PC-3 (cell line): ENCODE results near the gene PLXNA4. TPM values are rescaled to one million over a fixed set of nuclear protein-coding genes. Genes with fewer than 3 reads are reported as not detected.
A peak's percentile ranks its signal among the peaks of the same experiment; 100 is the strongest.

Experiments
- ATAC-seq: fragments of 200-7000 bp; cut with Tn5 transposase; 2 replicates; pipeline ENCODE4 v1.9.1; 2020; ENCODE audit warnings: mild to moderate bottlenecking, moderate library complexity
- BruUV-seq: library from RNA; stranded (reverse); fragments of 400-500 nt; replicated peaks from 2 replicates; lab custom pipeline; 2021; lab: Mats Ljungman, UMichigan
- CTCF ChIA-PET: fragments of 300-600 bp; sonication (Branson Sonifier 250); formaldehyde crosslinking; loops from one replicate; lab custom pipeline; 2022; ENCODE audit warnings: antibody characterized with exemption; lab: Charles Lee
- POLR2A ChIA-PET: fragments of 300-600 bp; sonication (Branson Sonifier 250); formaldehyde crosslinking; loops from one replicate; lab custom pipeline; 2022; ENCODE audit warnings: antibody characterized with exemption; ENCODE audit not compliant: unreplicated experiment; lab: Charles Lee
- DNase-seq: peaks from one replicate; pipeline ENCODE4 v3.0.0-alpha.2; 2015
- H2AFZ ChIP-seq: fragments of 300-600 bp; sonication (generic); 2 replicates; pipeline ENCODE4 v1.6.0; 2016; ENCODE audit warnings: antibody characterized with exemption, low read length
- H3F3A ChIP-seq: fragments of 300-600 bp; sonication (generic); one replicate; pipeline ENCODE4 v1.6.0; 2017; ENCODE audit warnings: antibody characterized with exemption, low read length, control low read depth, mild to moderate bottlenecking; ENCODE audit not compliant: unreplicated experiment
- H3K27ac ChIP-seq: fragments of 300-600 bp; sonication (generic); 2 replicates; pipeline ENCODE4 v1.5.1; 2016; ENCODE audit warnings: mild to moderate bottlenecking, low read length
- H3K27me3 ChIP-seq: fragments of 300-600 bp; sonication (generic); 2 replicates; pipeline ENCODE4 v1.6.1; 2016; ENCODE audit warnings: low read length, mixed read lengths
- H3K36me3 ChIP-seq: fragments of 300-600 bp; sonication (generic); 2 replicates; pipeline ENCODE4 v1.6.1; 2016; ENCODE audit warnings: low read depth, mixed run types, low read length, mixed read lengths
- H3K4me1 ChIP-seq: fragments of 300-600 bp; sonication (generic); 2 replicates; pipeline ENCODE4 v1.5.1; 2016; ENCODE audit warnings: low read length; ENCODE audit not compliant: insufficient read depth
- H3K4me2 ChIP-seq: fragments of 300-600 bp; sonication (generic); 2 replicates; pipeline ENCODE4 v1.6.0; 2016; ENCODE audit warnings: low read length
- H3K4me3 ChIP-seq: fragments of 300-600 bp; sonication (generic); 2 replicates; pipeline ENCODE4 v1.5.1; 2016; ENCODE audit warnings: mild to moderate bottlenecking, low read length, mixed read lengths
- H3K79me2 ChIP-seq: fragments of 300-600 bp; sonication (generic); 2 replicates; pipeline ENCODE4 v1.6.1; 2017; ENCODE audit warnings: low read length, mixed read lengths
- H3K9ac ChIP-seq: fragments of 300-600 bp; sonication (generic); 2 replicates; pipeline ENCODE4 v1.6.0; 2016; ENCODE audit warnings: mild to moderate bottlenecking, low read length
- H3K9me2 ChIP-seq: fragments of 300-600 bp; sonication (generic); replicated peaks from 2 replicates; pipeline ENCODE4 v1.6.1; 2016; ENCODE audit warnings: mixed run types, low read length, mixed read lengths
- H3K9me3 ChIP-seq: fragments of 300-600 bp; sonication (generic); 2 replicates; pipeline ENCODE4 v1.6.1; 2016; ENCODE audit warnings: low read length, mixed read lengths
- H4K20me1 ChIP-seq: fragments of 300-600 bp; sonication (generic); 2 replicates; pipeline ENCODE4 v1.6.1; 2016; ENCODE audit warnings: low read length, mixed read lengths
- CTCF ChIP-seq: fragments of 300-600 bp; sonication (generic); conservative IDR thresholded peaks from 2 replicates; pipeline ENCODE4 v1.5.1; 2017; ENCODE audit warnings: antibody characterized with exemption, low read depth, mild to moderate bottlenecking, low read length
- EZH2 ChIP-seq: fragments of 300-600 bp; sonication (generic); IDR thresholded peaks from one replicate; pipeline ENCODE4 v1.6.1; 2017; ENCODE audit warnings: antibody characterized with exemption, mild to moderate bottlenecking, low read length; ENCODE audit not compliant: unreplicated experiment
- EZH2phosphoT487 ChIP-seq: fragments of 300-600 bp; sonication (generic); IDR thresholded peaks from 2 replicates; pipeline ENCODE4 v1.6.1; 2018; ENCODE audit warnings: mild to moderate bottlenecking, antibody characterized with exemption, low read length, borderline replicate concordance
- intact Hi-C: fragments of 100-400 bp; cut with micrococcal nuclease; formaldehyde crosslinking; loops from 2 replicates; pipeline ENCODE4 v1.9.0; 2023
- total RNA-seq: library from RNA; depleted of rRNA; stranded (reverse); fragments of >200 nt; gene quantifications from 2 replicates; pipeline ENCODE4 v1.2.3, GENCODE V29; 2014

Gene PLXNA4
- total RNA-seq, 1 experiment from 2014 or later, result 1.2 TPM

- no peaks in the 10 kb centered on the region for H3K36me3 ChIP-seq
- no peaks in the 10 kb centered on the region for H4K20me1 ChIP-seq
- H3K79me2 ChIP-seq, result no peaks in the 10 kb centered on the region
- BruUV-seq, result no TSS peak
- ATAC-seq, result peak; percentile 71
- peak overlapping the region; percentile 64 for H3K4me2 ChIP-seq
- H3K27ac ChIP-seq, result peak overlapping the region; percentile 49
- no peak for TF ChIP-seq CTCF
- no peak for TF ChIP-seq EZH2
- no peak for TF ChIP-seq EZH2phosphoT487
- peak; percentile 64 for DNase-seq
- ChIA-PET CTCF (no interaction called here), POLR2A (no interaction called here)
- no peak overlapping the region; the same call in 1 of the 2 replicates for H2AFZ ChIP-seq
- H3K4me3 ChIP-seq, result no peak overlapping the region; the same call in 1 of the 2 replicates
- intact Hi-C loops, result no loop called here
- no peaks in the 10 kb centered on the region for H3K27me3 ChIP-seq
- H3K9me3 ChIP-seq, result no peaks in the 10 kb centered on the region
- H3K9ac ChIP-seq, result peak overlapping the region; percentile 25; the same call in 1 of the 2 replicates
- H3K4me1 ChIP-seq, result peaks cover 36% of the 10 kb centered on the region
- H3K9me2 ChIP-seq, result no peaks in the 10 kb centered on the region
- H3F3A ChIP-seq, result no peaks in the 10 kb centered on the region
These were observed 103.7 kb downstream of the PLXNA4 start for GRCh38 chr7:132472463-132473120.

- CTCF ChIA-PET, result no interaction called here
- Histone ChIP-seq H3F3A (no peaks in the 10 kb centered on the region), H3K27ac (no peak overlapping the region), H3K36me3 (no peaks in the 10 kb centered on the region), H3K4me2 (no peak overlapping the region), H3K4me1 (peaks cover 36% of the 10 kb centered on the region), H2AFZ (no peak overlapping the region), H3K79me2 (no peaks in the 10 kb centered on the region), H3K9me2 (no peaks in the 10 kb centered on the region), H3K9me3 (no peaks in the 10 kb centered on the region), H3K9ac (no peak overlapping the region), H3K4me3 (no peak overlapping the region), H4K20me1 (no peaks in the 10 kb centered on the region), H3K27me3 (no peaks in the 10 kb centered on the region)
- DNase-seq (no peak), ATAC-seq (no peak; the same call in 1 of the 2 replicates)
- no TSS peak for BruUV-seq
- intact Hi-C loops, result no loop called here
- TF ChIP-seq EZH2phosphoT487 (no peak), CTCF (no peak), EZH2 (no peak)
- POLR2A ChIA-PET, result no interaction called here
These were observed 104.8 kb downstream of the PLXNA4 start for GRCh38 chr7:132471515-132471914.

GRCh38 chr7:132469681-132470080 is 106.6 kb downstream of the PLXNA4 start:
- DNase-seq (no peak), ATAC-seq (no peak)
- no peak overlapping the region for H3K27ac ChIP-seq
- no peaks in the 10 kb centered on the region for H3K79me2 ChIP-seq
- H3K9ac ChIP-seq, result no peak overlapping the region
- TF ChIP-seq EZH2phosphoT487, result no peak
- no peak for TF ChIP-seq EZH2
- no peak for TF ChIP-seq CTCF
- no peak overlapping the region for H3K4me2 ChIP-seq
- no peaks in the 10 kb centered on the region for H3K27me3 ChIP-seq
- intact Hi-C loops, result no loop called here
- H3K4me3 ChIP-seq, result no peak overlapping the region
- peaks cover 43% of the 10 kb centered on the region for H3K4me1 ChIP-seq
- H3K36me3 ChIP-seq, result no peaks in the 10 kb centered on the region
- CTCF ChIA-PET, result no interaction called here
- no peaks in the 10 kb centered on the region for H3K9me2 ChIP-seq
- H2AFZ ChIP-seq, result no peak overlapping the region
- POLR2A ChIA-PET, result no interaction called here
- no TSS peak for BruUV-seq
- H3K9me3 ChIP-seq, result no peaks in the 10 kb centered on the region
- no peaks in the 10 kb centered on the region for H3F3A ChIP-seq
- no peaks in the 10 kb centered on the region for H4K20me1 ChIP-seq
